ENCODE data around the gene RSU1. TPM values are rescaled to one million over a fixed set of nuclear protein-coding genes. Genes with fewer than 3 reads are reported as not detected.

Gene RSU1
- total RNA-seq, 1 donor from 2014 or later = 25.0 TPM

DNA sequence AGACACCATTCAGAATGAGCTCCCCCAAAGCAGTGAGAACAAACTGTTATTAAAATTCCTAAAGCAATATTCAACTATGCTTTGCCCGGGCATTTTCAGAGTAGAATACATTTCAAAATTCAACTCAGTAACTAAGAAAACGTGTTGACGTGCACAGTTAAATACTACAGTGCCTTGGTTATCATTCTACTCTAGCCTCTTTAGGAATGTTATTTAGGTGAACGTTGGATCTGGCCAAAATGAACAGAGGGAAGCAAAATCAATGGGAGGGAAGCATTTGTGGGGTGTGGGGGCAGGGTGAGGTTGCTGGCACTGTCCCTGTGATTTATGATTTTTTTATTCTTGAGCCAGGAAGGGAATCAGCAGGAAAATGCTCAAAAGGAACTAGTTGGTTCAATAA lies 27.5 kb downstream of the RSU1 start:
- H3K36me3 ChIP-seq (ENCODE audit: control insufficient read depth, insufficient read depth, low read length) = no peaks in the 10 kb centered on the region
- DNase-seq (ENCODE audit: low read depth) (no peak), FAIRE-seq (no peak)
- no peak overlapping the region for H3K4me3 ChIP-seq (ENCODE audit: low read depth, low read length)
- no peak for TF ChIP-seq CTCF (IDR thresholded peaks at IDR 0.05; ENCODE audit: insufficient read depth, low read length, severe bottlenecking)
- no peaks in the 10 kb centered on the region for H3K27me3 ChIP-seq (ENCODE audit: control insufficient read depth, insufficient read depth, low read length)

DNA sequence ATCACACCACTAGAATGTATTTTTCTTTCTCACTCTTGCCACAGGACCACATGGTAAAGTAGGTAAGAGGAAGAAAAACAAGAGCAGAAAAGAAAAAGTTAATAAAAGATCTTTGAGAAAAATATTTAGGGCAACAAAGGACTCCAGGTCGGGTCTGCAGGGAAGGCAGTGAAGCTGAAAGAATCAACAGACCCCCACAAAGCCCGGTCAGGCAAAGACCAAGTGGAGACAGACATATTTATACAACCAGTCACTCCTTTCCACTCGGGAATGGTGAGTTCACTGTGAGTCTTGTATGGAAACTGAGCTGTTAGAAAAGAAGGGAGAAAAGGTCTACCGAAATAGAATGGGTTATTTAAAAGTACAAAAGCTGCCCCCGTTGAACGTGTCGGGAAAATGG lies 28.0 kb downstream of the RSU1 start:
- FAIRE-seq (no peak), DNase-seq (ENCODE audit: low read depth) (no peak)
- no peak overlapping the region for H3K4me3 ChIP-seq (ENCODE audit: low read depth, low read length)
- H3K36me3 ChIP-seq (ENCODE audit: control insufficient read depth, insufficient read depth, low read length) = no peaks in the 10 kb centered on the region
- TF ChIP-seq CTCF (IDR thresholded peaks at IDR 0.05; ENCODE audit: insufficient read depth, low read length, severe bottlenecking) = no peak
- no peaks in the 10 kb centered on the region for H3K27me3 ChIP-seq (ENCODE audit: control insufficient read depth, insufficient read depth, low read length)

- DNase-seq (ENCODE audit: low read depth) (no peak), FAIRE-seq (no peak)
- Histone ChIP-seq H3K4me3 (ENCODE audit: low read depth, low read length) (no peak overlapping the region), H3K36me3 (ENCODE audit: control insufficient read depth, insufficient read depth, low read length) (no peaks in the 10 kb centered on the region), H3K27me3 (ENCODE audit: control insufficient read depth, insufficient read depth, low read length) (no peaks in the 10 kb centered on the region)
- no peak for TF ChIP-seq CTCF (IDR thresholded peaks at IDR 0.05; ENCODE audit: insufficient read depth, low read length, severe bottlenecking)
Measured at GRCh38 chr10:16788778-16789177, 28.4 kb downstream of the RSU1 start.

GRCh38 chr10:16788125-16788524 lies 29.1 kb downstream of the RSU1 start:
- no peak for TF ChIP-seq CTCF (IDR thresholded peaks at IDR 0.05; ENCODE audit: insufficient read depth, low read length, severe bottlenecking)
- Histone ChIP-seq H3K27me3 (ENCODE audit: control insufficient read depth, insufficient read depth, low read length) (no peaks in the 10 kb centered on the region), H3K4me3 (ENCODE audit: low read depth, low read length) (no peak overlapping the region), H3K36me3 (ENCODE audit: control insufficient read depth, insufficient read depth, low read length) (no peaks in the 10 kb centered on the region)
- FAIRE-seq (no peak), DNase-seq (ENCODE audit: low read depth) (no peak)

DNA sequence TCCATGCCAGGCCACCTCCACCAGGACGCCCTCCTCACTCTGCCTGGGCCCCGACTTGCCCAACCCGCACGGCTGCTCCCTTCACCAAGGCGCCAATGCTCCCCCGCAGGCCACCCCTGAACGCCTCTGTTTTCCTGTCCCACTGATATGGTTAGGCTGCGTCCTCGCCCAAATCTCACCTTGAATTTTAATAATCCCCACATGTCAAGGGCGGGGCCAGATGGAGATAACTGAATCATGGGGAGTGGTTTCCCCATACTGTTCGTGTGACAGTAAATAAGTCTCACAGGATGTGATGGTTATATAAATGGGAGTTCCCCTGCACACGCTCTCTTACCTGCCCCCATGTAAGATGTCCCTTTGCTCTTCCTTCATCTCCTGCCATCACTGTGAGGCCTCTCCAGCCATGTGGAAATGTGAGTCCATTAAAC lies 29.8 kb downstream of the RSU1 start:
- FAIRE-seq = no peak
- Histone ChIP-seq H3K4me3 (ENCODE audit: low read depth, low read length) (no peak overlapping the region), H3K36me3 (ENCODE audit: control insufficient read depth, insufficient read depth, low read length) (no peaks in the 10 kb centered on the region), H3K27me3 (ENCODE audit: control insufficient read depth, insufficient read depth, low read length) (no peaks in the 10 kb centered on the region)
- no peak for TF ChIP-seq CTCF (IDR thresholded peaks at IDR 0.05; ENCODE audit: insufficient read depth, low read length, severe bottlenecking)
- DNase-seq (ENCODE audit: low read depth) = no peak

- H3K27me3 ChIP-seq (ENCODE audit: control insufficient read depth, insufficient read depth, low read length) = no peaks in the 10 kb centered on the region
- no peak overlapping the region for H3K4me3 ChIP-seq (ENCODE audit: low read depth, low read length)
- FAIRE-seq (peak; percentile 72), DNase-seq (ENCODE audit: low read depth) (no peak)
- H3K36me3 ChIP-seq (ENCODE audit: control insufficient read depth, insufficient read depth, low read length) = peaks cover 1% of the 10 kb centered on the region
- no peak for TF ChIP-seq CTCF (IDR thresholded peaks at IDR 0.05; ENCODE audit: insufficient read depth, low read length, severe bottlenecking)
Measured at GRCh38 chr10:16780338-16780880, 36.8 kb downstream of the RSU1 start.

Data from bronchial epithelial cell (primary cell).